Measurements from ENCODE around the gene PLXNA4.

The PLXNA4 gene

GRCh38 chr7:132226046-132226956 is 350.0 kb downstream of the PLXNA4 start:
- Histone ChIP-seq H3K4me2 (ENCODE audit: low read length) (no peak overlapping the region), H3K27ac (ENCODE audit: low read depth, low read length) (no peak overlapping the region), H4K20me1 (ENCODE audit: control insufficient read depth, insufficient read depth, low read depth, low read length) (no peaks in the 10 kb centered on the region), H3K27me3 (ENCODE audit: control insufficient read depth, low read length) (no peaks in the 10 kb centered on the region), H3K9me3 (ENCODE audit: control insufficient read depth, insufficient read depth, low read length) (no peaks in the 10 kb centered on the region), H3K4me1 (ENCODE audit: control insufficient read depth, low read length) (peaks cover 5% of the 10 kb centered on the region; the same call in 1 of the 2 replicates), H3K9me2 (replicated peaks; ENCODE audit: control insufficient read depth, low read length) (no peaks in the 10 kb centered on the region), H3K36me3 (ENCODE audit: control insufficient read depth, low read length) (no peaks in the 10 kb centered on the region), H3F3A (ENCODE audit: control insufficient read depth, insufficient read depth) (no peaks in the 10 kb centered on the region), H3K4me3 (ENCODE audit: low read length) (no peak overlapping the region), H3K79me2 (ENCODE audit: control insufficient read depth, low read length) (no peaks in the 10 kb centered on the region)
- no peak for TF ChIP-seq CTCF (IDR thresholded peaks at IDR 0.05; ENCODE audit: low read depth, low read length, poor library complexity, severe bottlenecking)
- TF ChIP-seq EZH2phosphoT487 (IDR thresholded peaks at IDR 0.05; ENCODE audit: borderline replicate concordance, low read length): no peak

DNA sequence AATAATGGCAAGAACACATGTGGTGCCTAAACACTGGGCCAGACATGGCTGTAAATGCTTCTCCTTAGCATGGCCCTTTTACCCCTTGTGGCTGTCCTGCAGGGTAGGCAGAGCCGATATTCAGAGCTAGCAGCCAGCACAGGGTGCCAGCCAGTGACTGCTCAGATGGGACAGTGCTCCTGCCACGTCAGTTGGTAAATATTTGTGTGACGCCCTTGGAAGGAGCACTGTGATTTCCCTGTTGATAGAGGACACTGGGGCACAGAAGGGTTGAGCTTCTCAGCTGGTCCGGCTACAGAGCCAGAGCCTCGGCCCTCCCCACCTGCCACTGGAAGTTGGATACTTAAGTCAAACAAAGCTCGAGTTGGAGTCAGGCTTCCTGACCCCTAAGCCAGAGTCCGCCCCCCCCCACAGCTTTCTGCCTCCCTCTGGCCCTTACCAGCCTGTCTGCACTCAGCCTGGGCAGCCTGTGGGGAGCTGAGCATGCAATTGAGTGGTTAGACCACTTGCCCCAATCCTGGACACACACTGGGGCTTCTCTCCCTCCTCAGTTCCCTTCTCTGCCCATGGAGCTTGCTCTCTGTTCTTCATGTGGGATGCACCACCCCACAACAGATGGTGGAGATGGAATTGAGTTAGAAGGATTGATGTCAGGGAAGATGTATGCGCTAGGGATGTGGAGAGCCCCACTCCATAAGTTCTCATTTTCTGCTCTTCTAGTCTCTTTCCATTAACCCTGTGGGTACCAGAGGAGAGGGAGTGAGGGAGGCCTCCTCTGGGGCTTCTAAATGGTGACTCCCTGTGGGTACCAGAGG is 350.8 kb downstream of the PLXNA4 start:
- H3K4me2 ChIP-seq (ENCODE audit: low read length): no peak overlapping the region
- no peaks in the 10 kb centered on the region for H3K79me2 ChIP-seq (ENCODE audit: control insufficient read depth, low read length)

DNA sequence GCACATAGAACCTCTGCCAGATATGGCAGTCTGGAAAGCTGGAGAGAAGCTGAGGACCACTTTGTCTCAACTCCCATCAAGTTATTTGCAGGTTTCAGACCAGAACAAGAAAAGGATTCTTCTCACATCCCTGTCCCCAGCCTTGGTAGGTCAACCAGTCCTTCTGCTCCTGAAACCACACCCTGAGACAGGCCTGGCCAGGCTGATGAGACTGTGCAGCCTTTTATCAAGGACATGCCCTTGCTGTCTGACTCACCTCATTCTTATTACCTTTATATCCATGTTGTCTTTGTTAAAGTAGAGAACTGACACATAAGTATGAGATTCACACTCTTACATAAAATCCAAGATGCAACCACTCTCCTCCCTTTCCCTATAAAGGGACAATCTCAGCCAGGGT is 354.9 kb downstream of the PLXNA4 start:
- no peaks in the 10 kb centered on the region for H3K9me3 ChIP-seq (ENCODE audit: control insufficient read depth, insufficient read depth, low read length)
- no peaks in the 10 kb centered on the region for H3K36me3 ChIP-seq (ENCODE audit: control insufficient read depth, low read length)
- no peaks in the 10 kb centered on the region for H3F3A ChIP-seq (ENCODE audit: control insufficient read depth, insufficient read depth)
- no peaks in the 10 kb centered on the region for H4K20me1 ChIP-seq (ENCODE audit: control insufficient read depth, insufficient read depth, low read depth, low read length)
- H3K4me3 ChIP-seq (ENCODE audit: low read length): no peak overlapping the region
- no peak for TF ChIP-seq CTCF (IDR thresholded peaks at IDR 0.05; ENCODE audit: low read depth, low read length, poor library complexity, severe bottlenecking)
- TF ChIP-seq EZH2phosphoT487 (IDR thresholded peaks at IDR 0.05; ENCODE audit: borderline replicate concordance, low read length): no peak
- peaks cover 5% of the 10 kb centered on the region; the same call in 1 of the 2 replicates for H3K4me1 ChIP-seq (ENCODE audit: control insufficient read depth, low read length)
- no peak overlapping the region for H3K27ac ChIP-seq (ENCODE audit: low read depth, low read length)
- no peaks in the 10 kb centered on the region for H3K9me2 ChIP-seq (replicated peaks; ENCODE audit: control insufficient read depth, low read length)
- no peak overlapping the region for H3K4me2 ChIP-seq (ENCODE audit: low read length)
- no peaks in the 10 kb centered on the region for H3K79me2 ChIP-seq (ENCODE audit: control insufficient read depth, low read length)
- H3K27me3 ChIP-seq (ENCODE audit: control insufficient read depth, low read length): no peaks in the 10 kb centered on the region

More for the DNA sequence above, 350.8 kb downstream of the PLXNA4 start:
- no peaks in the 10 kb centered on the region for H3K27me3 ChIP-seq (ENCODE audit: control insufficient read depth, low read length)
- H3K9me2 ChIP-seq (replicated peaks; ENCODE audit: control insufficient read depth, low read length): no peaks in the 10 kb centered on the region
- H3K27ac ChIP-seq (ENCODE audit: low read depth, low read length): no peak overlapping the region
- H3K4me1 ChIP-seq (ENCODE audit: control insufficient read depth, low read length): peaks cover 5% of the 10 kb centered on the region; the same call in 1 of the 2 replicates
- H3K4me3 ChIP-seq (ENCODE audit: low read length): no peak overlapping the region
- TF ChIP-seq EZH2phosphoT487 (IDR thresholded peaks at IDR 0.05; ENCODE audit: borderline replicate concordance, low read length) (no peak), CTCF (IDR thresholded peaks at IDR 0.05; ENCODE audit: low read depth, low read length, poor library complexity, severe bottlenecking) (no peak)
- no peaks in the 10 kb centered on the region for H3F3A ChIP-seq (ENCODE audit: control insufficient read depth, insufficient read depth)
- no peaks in the 10 kb centered on the region for H4K20me1 ChIP-seq (ENCODE audit: control insufficient read depth, insufficient read depth, low read depth, low read length)
- H3K9me3 ChIP-seq (ENCODE audit: control insufficient read depth, insufficient read depth, low read length): no peaks in the 10 kb centered on the region
- H3K36me3 ChIP-seq (ENCODE audit: control insufficient read depth, low read length): no peaks in the 10 kb centered on the region

Data from DOHH2 (cell line).